HAP-1 (cell line): ENCODE results near the gene TM9SF4.
"Not testable (repeated sequence)": the region's sequence is repeated elsewhere in the genome, so short reads cannot be mapped to it uniquely, and the experiment has no call there.

Experiments used
- DNase-seq, 2 experiments: peaks; one replicate each; pipeline ENCODE4 v3.0.0-alpha.2; 2016 to 2020; ENCODE audit warnings: low spot score in 2 of 2
- H3K27me3 ChIP-seq: fragments of 250-450 bp; sonication (Bioruptor Pico); 2 replicates; pipeline ENCODE4 v1.5.1; 2020; ENCODE audit warnings: low read depth, mild to moderate bottlenecking, moderate library complexity
- H3K36me3 ChIP-seq: fragments of 250-450 bp; sonication (Bioruptor Pico); replicated peaks from 2 replicates; pipeline ENCODE4 v1.5.1; 2020; ENCODE audit warnings: mild to moderate bottlenecking
- H3K4me1 ChIP-seq: fragments of 250-450 bp; sonication (Bioruptor Pico); 2 replicates; pipeline ENCODE4 v1.5.1; 2020; ENCODE audit warnings: mild to moderate bottlenecking
- H3K4me3 ChIP-seq: fragments of 250-450 bp; sonication (Bioruptor Pico); 2 replicates; pipeline ENCODE4 v1.5.1; 2020; ENCODE audit warnings: mild to moderate bottlenecking, moderate library complexity
- H3K9me3 ChIP-seq: fragments of 250-450 bp; sonication (Bioruptor Pico); 2 replicates; pipeline ENCODE4 v1.5.1; 2020; ENCODE audit warnings: mild to moderate bottlenecking, moderate library complexity
- in situ Hi-C: fragments of 300-500 bp; cut with MboI; formaldehyde crosslinking; loops from 3 replicates; pipeline ENCODE4 v1.14.3; 2020; ENCODE audit warnings: low sequenced_read_pairs, inconsistent platforms, mixed read lengths

Gene TM9SF4

GRCh38 chr20:32160341-32160740 is 50.8 kb downstream of the TM9SF4 start:
- H3K27me3 ChIP-seq = no peaks in the 10 kb centered on the region
- DNase-seq = no peak
- no peaks in the 10 kb centered on the region for H3K9me3 ChIP-seq
- no peak overlapping the region for H3K4me3 ChIP-seq
- peaks cover 70% of the 10 kb centered on the region for H3K36me3 ChIP-seq
- in situ Hi-C loops = no loop called here
- no peaks in the 10 kb centered on the region for H3K4me1 ChIP-seq

GRCh38 chr20:32162351-32162750 is 52.8 kb downstream of the TM9SF4 start:
- H3K9me3 ChIP-seq = no peaks in the 10 kb centered on the region
- in situ Hi-C loops = no loop called here
- peaks cover 72% of the 10 kb centered on the region for H3K36me3 ChIP-seq
- H3K27me3 ChIP-seq = no peaks in the 10 kb centered on the region
- DNase-seq = no peak
- H3K4me1 ChIP-seq = no peaks in the 10 kb centered on the region
- no peak overlapping the region for H3K4me3 ChIP-seq

- H3K9me3 ChIP-seq = no peaks in the 10 kb centered on the region
- H3K27me3 ChIP-seq = no peaks in the 10 kb centered on the region
- peaks cover 62% of the 10 kb centered on the region for H3K36me3 ChIP-seq
- DNase-seq = no peak
- in situ Hi-C loops = no loop called here
- peaks cover 7% of the 10 kb centered on the region; the same call in 1 of the 2 replicates for H3K4me1 ChIP-seq
- no peak overlapping the region for H3K4me3 ChIP-seq
These were observed 54.4 kb downstream of the TM9SF4 start for GRCh38 chr20:32163951-32164350.

GRCh38 chr20:32164984-32165735 is 55.6 kb downstream of the TM9SF4 start:
- H3K36me3 ChIP-seq = peaks cover 50% of the 10 kb centered on the region
- no peak for DNase-seq
- no peaks in the 10 kb centered on the region for H3K9me3 ChIP-seq
- H3K4me3 ChIP-seq = no peak overlapping the region
- H3K27me3 ChIP-seq = no peaks in the 10 kb centered on the region
- peaks cover 7% of the 10 kb centered on the region; the same call in 1 of the 2 replicates for H3K4me1 ChIP-seq
- in situ Hi-C loops = no loop called here

- in situ Hi-C loops = no loop called here
- Histone ChIP-seq H3K9me3 (no peaks in the 10 kb centered on the region), H3K27me3 (no peaks in the 10 kb centered on the region), H3K4me1 (peaks cover 7% of the 10 kb centered on the region; the same call in 1 of the 2 replicates), H3K4me3 (no peak overlapping the region), H3K36me3 (peaks cover 47% of the 10 kb centered on the region)
- DNase-seq = no peak
These were observed 56.5 kb downstream of the TM9SF4 start for GRCh38 chr20:32165836-32166545.

- Histone ChIP-seq H3K4me3 (no peak overlapping the region), H3K4me1 (peaks cover 7% of the 10 kb centered on the region; the same call in 1 of the 2 replicates), H3K27me3 (no peaks in the 10 kb centered on the region), H3K36me3 (peaks cover 31% of the 10 kb centered on the region), H3K9me3 (no peaks in the 10 kb centered on the region)
- no peak for DNase-seq
- in situ Hi-C loops = no loop called here
These were observed 58.0 kb downstream of the TM9SF4 start for GRCh38 chr20:32167552-32167951.

- H3K9me3 ChIP-seq = no peaks in the 10 kb centered on the region
- H3K27me3 ChIP-seq = no peaks in the 10 kb centered on the region
- H3K4me3 ChIP-seq = no peak overlapping the region
- peak; percentile 14 to 55 for DNase-seq
- in situ Hi-C loops = no loop called here
- H3K4me1 ChIP-seq = peaks cover 7% of the 10 kb centered on the region; the same call in 1 of the 2 replicates
- H3K36me3 ChIP-seq = peaks cover 28% of the 10 kb centered on the region
These were observed 58.8 kb downstream of the TM9SF4 start for GRCh38 chr20:32168184-32168910.

GRCh38 chr20:32177696-32178095 is 68.2 kb downstream of the TM9SF4 start:
- in situ Hi-C loops, DNase-seq, H3K9me3 ChIP-seq, H3K27me3 ChIP-seq, H3K4me1 ChIP-seq, H3K36me3 ChIP-seq, H3K4me3 ChIP-seq: not testable (repeated sequence)

GRCh38 chr20:32179515-32179914 is 70.0 kb downstream of the TM9SF4 start:
- DNase-seq = no peak
- Histone ChIP-seq H3K4me3 (no peak overlapping the region), H3K4me1 (no peaks in the 10 kb centered on the region), H3K9me3 (no peaks in the 10 kb centered on the region), H3K27me3 (no peaks in the 10 kb centered on the region), H3K36me3 (no peaks in the 10 kb centered on the region)
- in situ Hi-C loops = no loop called here

GRCh38 chr20:32179934-32180333 is 70.4 kb downstream of the TM9SF4 start:
- in situ Hi-C loops = no loop called here
- Histone ChIP-seq H3K9me3 (no peaks in the 10 kb centered on the region), H3K4me3 (no peak overlapping the region), H3K27me3 (no peaks in the 10 kb centered on the region), H3K4me1 (no peaks in the 10 kb centered on the region), H3K36me3 (no peaks in the 10 kb centered on the region)
- no peak for DNase-seq

GRCh38 chr20:32181606-32182005 is 72.1 kb downstream of the TM9SF4 start:
- no peaks in the 10 kb centered on the region for H3K36me3 ChIP-seq
- H3K27me3 ChIP-seq = no peaks in the 10 kb centered on the region
- DNase-seq = no peak
- H3K4me3 ChIP-seq = no peak overlapping the region
- in situ Hi-C loops = no loop called here
- no peaks in the 10 kb centered on the region for H3K9me3 ChIP-seq
- no peaks in the 10 kb centered on the region for H3K4me1 ChIP-seq

GRCh38 chr20:32183947-32184635 is 74.6 kb downstream of the TM9SF4 start:
- no peak for DNase-seq
- H3K4me3 ChIP-seq = no peak overlapping the region
- no peaks in the 10 kb centered on the region for H3K36me3 ChIP-seq
- no peaks in the 10 kb centered on the region for H3K9me3 ChIP-seq
- no peaks in the 10 kb centered on the region for H3K27me3 ChIP-seq
- in situ Hi-C loops = no loop called here
- H3K4me1 ChIP-seq = no peaks in the 10 kb centered on the region

GRCh38 chr20:32184961-32185603 is 75.6 kb downstream of the TM9SF4 start:
- H3K4me3 ChIP-seq = no peak overlapping the region
- DNase-seq = no peak
- no peaks in the 10 kb centered on the region for H3K9me3 ChIP-seq
- no peaks in the 10 kb centered on the region for H3K27me3 ChIP-seq
- no peaks in the 10 kb centered on the region for H3K36me3 ChIP-seq
- H3K4me1 ChIP-seq = no peaks in the 10 kb centered on the region
- in situ Hi-C loops = no loop called here
